Measurements from ENCODE around the gene ITPK1. TPM values are rescaled to one million over a fixed set of nuclear protein-coding genes. Genes with fewer than 3 reads are reported as not detected.

Gene ITPK1
- total RNA-seq, 4 donors from 2014 or later, result 43.9 to 56.1 (median 44.5) TPM

GRCh38 chr14:93007225-93007997 lies 108.3 kb downstream of the ITPK1 start:
- TF ChIP-seq POLR2A (IDR thresholded peaks at IDR 0.05) (no peak), CTCF (IDR thresholded peaks at IDR 0.05) (no peak)
- WGBS, 2 donors, result 77 to 86% methylated on average over 11 of the region's 15 CpGs
- H3K4me3 ChIP-seq (replicated peaks in 1 of 3), result no peak overlapping the region
- H3K4me1 ChIP-seq, result peaks cover 46 to 89% of the 10 kb centered on the region in 2 donors
- H3K9me3 ChIP-seq, result no peaks in the 10 kb centered on the region
- no peak overlapping the region for H3K27ac ChIP-seq
- DNase-seq, result peak in 1 of 2 donors; percentile 62
- intact Hi-C loops (cut with DNase I), result no loop called here
- no peaks in the 10 kb centered on the region for H3K27me3 ChIP-seq
- no peaks in the 10 kb centered on the region for H3K36me3 ChIP-seq

DNA sequence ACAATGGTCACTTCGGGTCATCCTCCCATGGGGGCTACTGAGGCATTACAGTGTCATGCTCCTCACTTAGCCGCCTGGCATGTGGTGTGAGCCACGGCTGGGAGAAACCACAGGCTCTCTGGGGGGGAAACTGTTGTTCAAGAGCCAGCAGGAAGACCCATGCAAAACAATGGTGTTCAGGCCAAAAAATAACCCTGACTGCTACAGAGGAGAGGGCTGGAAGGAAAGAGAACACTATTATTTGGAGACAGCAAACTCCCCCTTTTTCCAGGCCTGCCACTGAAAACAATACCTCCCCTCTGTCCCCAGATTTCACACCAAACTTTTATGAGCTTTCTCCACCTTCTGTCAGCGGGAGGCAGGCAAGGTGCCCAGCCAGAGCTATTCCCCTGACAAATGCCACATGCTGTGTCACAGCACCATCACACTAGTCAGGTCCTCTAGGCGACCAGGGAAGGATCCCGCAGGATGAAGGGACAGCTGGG lies 109.1 kb downstream of the ITPK1 start:
- Histone ChIP-seq H3K4me1 (peaks cover 46 to 81% of the 10 kb centered on the region in 2 donors), H3K27me3 (no peaks in the 10 kb centered on the region), H3K36me3 (no peaks in the 10 kb centered on the region), H3K27ac (peak overlapping the region in 2 of 3 donors; percentile 18 to 32), H3K4me3 (replicated peaks in 1 of 3) (no peak overlapping the region), H3K9me3 (no peaks in the 10 kb centered on the region)
- intact Hi-C loops (cut with DNase I), result no loop called here
- no peak for DNase-seq
- WGBS, 2 donors, result 79 to 80% methylated on average over 4 to 6 of the region's 6 CpGs
- TF ChIP-seq POLR2A (IDR thresholded peaks at IDR 0.05) (no peak), CTCF (IDR thresholded peaks at IDR 0.05) (no peak)

- WGBS, 2 donors, result 49 to 56% methylated on average over 7 to 8 of the region's 8 CpGs
- no peaks in the 10 kb centered on the region for H3K36me3 ChIP-seq
- H3K4me1 ChIP-seq, result peaks cover 42 to 74% of the 10 kb centered on the region in 2 donors
- H3K9me3 ChIP-seq, result no peaks in the 10 kb centered on the region
- peak; percentile 64 to 83 for DNase-seq
- H3K27ac ChIP-seq, result peak overlapping the region in 2 of 3 donors; percentile 18 to 32
- H3K4me3 ChIP-seq (replicated peaks in 1 of 3), result no peak overlapping the region
- intact Hi-C loops (cut with DNase I), result no loop called here
- peak in 1 of 6 experiments; percentile 9 for TF ChIP-seq CTCF (IDR thresholded peaks at IDR 0.05)
- no peak for TF ChIP-seq POLR2A (IDR thresholded peaks at IDR 0.05)
- H3K27me3 ChIP-seq, result no peaks in the 10 kb centered on the region
Measured at GRCh38 chr14:93005838-93006237, 109.9 kb downstream of the ITPK1 start.

- Histone ChIP-seq H3K27ac (peak overlapping the region in 2 of 3 donors; percentile 18 to 32), H3K27me3 (no peaks in the 10 kb centered on the region), H3K4me1 (peaks cover 37 to 68% of the 10 kb centered on the region in 2 donors), H3K36me3 (no peaks in the 10 kb centered on the region), H3K9me3 (no peaks in the 10 kb centered on the region), H3K4me3 (replicated peaks in 1 of 3) (no peak overlapping the region)
- TF ChIP-seq CTCF (IDR thresholded peaks at IDR 0.05) (no peak), POLR2A (IDR thresholded peaks at IDR 0.05) (no peak)
- peak; percentile 27 to 61 for DNase-seq
- intact Hi-C loops (cut with DNase I), result no loop called here
- 77 to 86% methylated on average over 7 of the region's 7 CpGs for WGBS, 2 donors
Measured at GRCh38 chr14:93005135-93005813, 110.5 kb downstream of the ITPK1 start.

DNA sequence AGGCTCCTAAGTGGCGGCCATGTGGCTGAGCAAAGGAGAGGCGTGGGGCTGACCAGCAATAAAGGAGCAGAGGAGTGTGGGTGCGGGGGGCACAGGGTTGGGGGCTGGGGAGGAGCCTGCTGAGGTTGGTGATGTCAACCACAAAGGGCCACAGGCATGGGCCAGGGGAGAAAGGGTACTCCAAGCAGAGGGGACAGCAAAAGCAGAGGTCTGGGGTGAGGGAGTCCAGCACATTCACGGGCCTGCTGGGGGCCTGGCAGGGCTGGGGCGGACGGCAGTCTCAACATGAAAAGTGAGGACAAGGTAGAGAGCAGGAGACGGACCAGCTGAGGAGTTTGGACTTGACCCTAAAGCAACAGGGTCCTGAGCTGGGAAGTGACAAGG lies 111.0 kb downstream of the ITPK1 start:
- no peak for DNase-seq
- no peaks in the 10 kb centered on the region for H3K9me3 ChIP-seq
- H3K27me3 ChIP-seq, result no peaks in the 10 kb centered on the region
- no peak overlapping the region for H3K27ac ChIP-seq
- H3K36me3 ChIP-seq, result no peaks in the 10 kb centered on the region
- peaks cover 31 to 62% of the 10 kb centered on the region in 2 donors for H3K4me1 ChIP-seq
- intact Hi-C loops (cut with DNase I), result no loop called here
- 92 to 93% methylated on average over 7 of the region's 7 CpGs for WGBS, 2 donors
- TF ChIP-seq CTCF (IDR thresholded peaks at IDR 0.05) (no peak), POLR2A (IDR thresholded peaks at IDR 0.05) (no peak)
- no peak overlapping the region for H3K4me3 ChIP-seq (replicated peaks in 1 of 3)

Data from thyroid gland (tissue), 4 donors.